PC-9 (cell line): Measurements from ENCODE around the gene CBX4.

Experiments used
- EZH2 ChIP-seq: fragments of 200-600 bp; sonication (generic); IDR thresholded peaks from 2 replicates; pipeline ENCODE4 v1.8.0; 2017; ENCODE audit warnings: antibody characterized with exemption, low read depth
- TF ChIP-seq, protein P1 (sequence below): fragments of 200-600 bp; sonication (generic); conservative IDR thresholded peaks from 2 replicates; pipeline ENCODE4 v1.6.1; 2017; ENCODE audit warnings: mixed run types, antibody characterized with exemption, mild to moderate bottlenecking, moderate library complexity

DNA sequence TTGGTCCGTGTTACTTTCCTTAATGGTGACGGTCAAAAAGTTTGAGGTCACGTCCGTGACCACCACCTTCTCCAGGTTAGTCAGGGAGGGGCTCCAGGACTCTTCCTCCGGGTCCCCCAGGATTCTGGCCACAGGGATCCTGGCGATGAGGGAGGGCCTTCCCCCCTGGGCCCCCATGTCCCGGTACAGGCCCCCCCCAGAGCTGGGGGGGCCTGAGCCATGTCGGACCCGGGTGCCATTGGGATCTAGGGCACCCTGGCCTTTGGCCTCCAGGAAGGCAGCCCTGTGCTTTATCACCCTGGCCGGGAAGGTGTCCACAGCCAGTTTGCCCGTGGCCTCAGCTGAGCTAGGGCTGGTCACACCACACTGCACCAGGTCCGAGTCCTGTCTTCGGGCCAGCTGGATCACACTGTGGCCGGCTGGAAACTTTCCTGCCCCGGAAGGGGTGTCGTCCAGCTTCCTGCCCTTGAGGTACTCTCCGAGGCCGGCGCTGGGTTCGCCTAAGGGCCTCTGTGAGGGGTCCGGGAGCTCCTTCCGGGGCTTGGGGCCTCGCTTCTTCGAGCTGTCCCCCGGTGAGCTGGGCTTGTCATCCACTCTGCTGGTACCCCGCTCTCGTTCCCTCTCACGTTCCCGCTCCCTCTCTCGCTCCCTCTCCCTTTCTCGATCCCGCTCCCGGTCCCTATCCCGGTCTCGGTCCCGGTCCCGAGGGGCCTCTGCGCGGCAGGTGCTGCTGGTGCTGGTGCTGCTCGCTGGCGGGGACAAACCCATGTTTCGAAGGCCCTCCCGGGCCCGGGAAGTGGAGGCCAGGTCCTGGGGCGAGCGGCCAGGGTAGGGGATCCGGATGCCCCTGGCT, 44.4 kb downstream of the CBX4 start:
- TF ChIP-seq, protein P1, sequence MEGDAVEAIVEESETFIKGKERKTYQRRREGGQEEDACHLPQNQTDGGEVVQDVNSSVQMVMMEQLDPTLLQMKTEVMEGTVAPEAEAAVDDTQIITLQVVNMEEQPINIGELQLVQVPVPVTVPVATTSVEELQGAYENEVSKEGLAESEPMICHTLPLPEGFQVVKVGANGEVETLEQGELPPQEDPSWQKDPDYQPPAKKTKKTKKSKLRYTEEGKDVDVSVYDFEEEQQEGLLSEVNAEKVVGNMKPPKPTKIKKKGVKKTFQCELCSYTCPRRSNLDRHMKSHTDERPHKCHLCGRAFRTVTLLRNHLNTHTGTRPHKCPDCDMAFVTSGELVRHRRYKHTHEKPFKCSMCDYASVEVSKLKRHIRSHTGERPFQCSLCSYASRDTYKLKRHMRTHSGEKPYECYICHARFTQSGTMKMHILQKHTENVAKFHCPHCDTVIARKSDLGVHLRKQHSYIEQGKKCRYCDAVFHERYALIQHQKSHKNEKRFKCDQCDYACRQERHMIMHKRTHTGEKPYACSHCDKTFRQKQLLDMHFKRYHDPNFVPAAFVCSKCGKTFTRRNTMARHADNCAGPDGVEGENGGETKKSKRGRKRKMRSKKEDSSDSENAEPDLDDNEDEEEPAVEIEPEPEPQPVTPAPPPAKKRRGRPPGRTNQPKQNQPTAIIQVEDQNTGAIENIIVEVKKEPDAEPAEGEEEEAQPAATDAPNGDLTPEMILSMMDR: no peak
- no peak for TF ChIP-seq EZH2
